ENCODE results near the gene OSGIN1.

Gene OSGIN1

DNA sequence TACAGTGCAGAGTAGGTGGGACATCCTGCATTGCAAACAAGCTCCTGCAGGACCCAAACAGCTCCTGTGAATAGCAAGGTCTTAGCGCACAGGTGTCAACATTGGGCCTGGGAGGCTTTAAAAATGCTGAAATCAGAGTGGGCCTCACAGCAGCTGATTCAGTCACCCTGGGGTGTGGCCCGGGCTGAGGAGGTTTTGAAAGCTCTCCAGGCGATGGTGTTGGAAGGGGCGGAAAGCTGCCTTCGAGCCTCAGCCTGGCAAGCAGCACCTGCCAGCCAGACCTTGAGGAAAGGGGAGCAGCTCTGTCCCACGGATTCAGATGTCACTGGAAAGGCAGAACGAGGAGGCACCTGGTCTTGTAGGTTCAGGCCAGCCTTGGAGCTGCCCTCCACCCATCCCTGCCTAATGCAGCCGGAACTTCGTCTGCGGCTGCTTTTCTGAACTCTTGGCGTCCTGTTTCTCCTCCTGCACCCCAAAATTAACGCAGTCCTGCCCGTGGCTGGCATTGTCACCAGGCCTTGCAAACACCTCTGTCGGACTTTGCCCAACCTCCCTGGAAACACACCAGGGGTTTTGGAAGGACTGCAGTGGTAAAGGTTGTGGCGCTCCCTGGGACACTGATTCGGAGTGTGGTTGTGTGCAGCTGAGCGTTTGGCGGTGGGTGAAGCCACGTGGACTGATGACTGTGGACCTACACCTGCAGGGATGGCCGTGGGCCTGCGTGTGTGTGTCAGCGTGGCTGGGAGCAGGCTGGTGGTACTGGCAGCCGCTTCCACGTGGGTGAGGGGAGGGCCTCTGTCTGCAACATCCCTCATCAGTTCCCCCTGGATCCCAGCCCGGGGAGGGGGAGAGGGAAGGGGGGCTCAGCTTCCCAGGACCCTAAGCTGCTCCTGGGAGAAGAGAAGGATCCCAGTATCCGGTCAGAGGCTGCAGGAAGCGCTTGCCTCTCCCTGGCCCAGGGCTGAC is 18.4 kb downstream of the OSGIN1 start:
- Histone ChIP-seq H3K9me3 (no peaks in the 10 kb centered on the region), H4K20me1 (no peaks in the 10 kb centered on the region), H3K9ac (no peak overlapping the region), H3K4me2 (no peak overlapping the region), H3K36me3 (no peaks in the 10 kb centered on the region), H3K27ac (no peak overlapping the region), H3K4me1 (peaks cover 12% of the 10 kb centered on the region; the same call in 1 of the 2 replicates), H3K4me3 (no peak overlapping the region), H3K27me3 (peaks cover 23% of the 10 kb centered on the region)
- no peak for TF ChIP-seq Cebpa-rat (IDR thresholded peaks at IDR 0.05)

- Histone ChIP-seq H4K20me1 (no peaks in the 10 kb centered on the region), H3K36me3 (no peaks in the 10 kb centered on the region), H3K27ac (no peak overlapping the region), H3K4me1 (peaks cover 12% of the 10 kb centered on the region; the same call in 1 of the 2 replicates), H3K27me3 (peaks cover 23% of the 10 kb centered on the region), H3K9me3 (peaks cover 2% of the 10 kb centered on the region), H3K4me3 (no peak overlapping the region), H3K4me2 (no peak overlapping the region), H3K9ac (no peak overlapping the region)
- no peak for TF ChIP-seq Cebpa-rat (IDR thresholded peaks at IDR 0.05)
Measured at GRCh38 chr16:83972256-83973008, 19.4 kb downstream of the OSGIN1 start.

GRCh38 chr16:83973077-83973476 is 20.0 kb downstream of the OSGIN1 start:
- H3K27ac ChIP-seq, result no peak overlapping the region
- H3K4me3 ChIP-seq, result no peak overlapping the region
- no peaks in the 10 kb centered on the region for H4K20me1 ChIP-seq
- no peaks in the 10 kb centered on the region for H3K36me3 ChIP-seq
- H3K27me3 ChIP-seq, result peaks cover 19% of the 10 kb centered on the region
- no peak overlapping the region for H3K4me2 ChIP-seq
- peaks cover 8% of the 10 kb centered on the region for H3K9me3 ChIP-seq
- H3K4me1 ChIP-seq, result peaks cover 12% of the 10 kb centered on the region; the same call in 1 of the 2 replicates
- no peak overlapping the region for H3K9ac ChIP-seq
- no peak for TF ChIP-seq Cebpa-rat (IDR thresholded peaks at IDR 0.05)

DNA sequence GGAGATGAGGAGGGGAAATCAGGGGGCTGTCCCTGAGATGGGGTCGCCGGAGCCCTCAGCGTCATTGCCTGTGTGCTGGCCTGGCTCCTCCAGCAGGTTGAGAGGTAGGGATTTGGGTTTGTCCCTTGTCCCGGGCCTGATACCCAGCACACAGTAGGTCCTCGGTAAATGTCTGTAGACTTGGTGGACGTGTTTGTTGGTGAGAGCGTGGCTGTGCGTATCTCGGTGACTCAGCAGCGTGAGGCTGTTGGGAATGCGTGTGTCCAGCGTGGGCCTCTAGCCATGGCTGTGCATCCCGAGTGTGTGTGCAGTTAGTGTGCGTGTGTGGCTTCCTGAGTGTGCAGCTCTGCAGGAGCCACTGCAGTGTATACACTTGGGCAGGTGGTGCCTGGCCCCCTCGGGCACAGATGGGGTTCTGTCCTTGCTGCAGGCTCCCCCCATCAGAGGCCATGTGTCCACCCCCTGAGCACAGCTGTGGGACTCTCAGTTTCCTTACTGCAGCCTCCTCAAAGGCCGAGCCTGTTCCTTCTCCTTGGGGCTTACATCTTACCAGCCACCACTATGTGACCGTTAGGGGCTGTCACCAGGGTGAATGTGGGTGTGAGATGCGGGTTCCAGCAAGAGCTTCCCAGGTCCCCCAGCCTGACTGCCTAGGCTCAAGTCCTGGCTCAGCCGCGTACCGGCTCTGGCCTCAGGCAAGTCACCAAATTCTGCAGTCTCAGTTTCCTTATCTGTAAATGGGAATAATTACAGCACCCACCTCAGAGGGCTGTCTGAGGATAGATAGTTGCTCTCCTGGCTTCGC is 20.7 kb downstream of the OSGIN1 start:
- Histone ChIP-seq H3K27me3 (peaks cover 15% of the 10 kb centered on the region), H3K9me3 (peaks cover 15% of the 10 kb centered on the region), H3K4me2 (peak overlapping the region; percentile 28; the same call in 1 of the 2 replicates), H3K36me3 (no peaks in the 10 kb centered on the region), H3K4me3 (no peak overlapping the region), H4K20me1 (no peaks in the 10 kb centered on the region), H3K9ac (no peak overlapping the region), H3K4me1 (peaks cover 12% of the 10 kb centered on the region; the same call in 1 of the 2 replicates), H3K27ac (no peak overlapping the region)
- TF ChIP-seq Cebpa-rat (IDR thresholded peaks at IDR 0.05), result no peak

GRCh38 chr16:83974475-83974874 is 21.4 kb downstream of the OSGIN1 start:
- H3K4me1 ChIP-seq, result peaks cover 12% of the 10 kb centered on the region; the same call in 1 of the 2 replicates
- H3K4me2 ChIP-seq, result peak overlapping the region; percentile 28; the same call in 1 of the 2 replicates
- H3K27me3 ChIP-seq, result peaks cover 11% of the 10 kb centered on the region; the same call in 1 of the 2 replicates
- H3K9me3 ChIP-seq, result peaks cover 21% of the 10 kb centered on the region
- no peaks in the 10 kb centered on the region for H3K36me3 ChIP-seq
- H3K4me3 ChIP-seq, result no peak overlapping the region
- H3K27ac ChIP-seq, result no peak overlapping the region
- no peaks in the 10 kb centered on the region for H4K20me1 ChIP-seq
- no peak for TF ChIP-seq Cebpa-rat (IDR thresholded peaks at IDR 0.05)
- H3K9ac ChIP-seq, result no peak overlapping the region

DNA sequence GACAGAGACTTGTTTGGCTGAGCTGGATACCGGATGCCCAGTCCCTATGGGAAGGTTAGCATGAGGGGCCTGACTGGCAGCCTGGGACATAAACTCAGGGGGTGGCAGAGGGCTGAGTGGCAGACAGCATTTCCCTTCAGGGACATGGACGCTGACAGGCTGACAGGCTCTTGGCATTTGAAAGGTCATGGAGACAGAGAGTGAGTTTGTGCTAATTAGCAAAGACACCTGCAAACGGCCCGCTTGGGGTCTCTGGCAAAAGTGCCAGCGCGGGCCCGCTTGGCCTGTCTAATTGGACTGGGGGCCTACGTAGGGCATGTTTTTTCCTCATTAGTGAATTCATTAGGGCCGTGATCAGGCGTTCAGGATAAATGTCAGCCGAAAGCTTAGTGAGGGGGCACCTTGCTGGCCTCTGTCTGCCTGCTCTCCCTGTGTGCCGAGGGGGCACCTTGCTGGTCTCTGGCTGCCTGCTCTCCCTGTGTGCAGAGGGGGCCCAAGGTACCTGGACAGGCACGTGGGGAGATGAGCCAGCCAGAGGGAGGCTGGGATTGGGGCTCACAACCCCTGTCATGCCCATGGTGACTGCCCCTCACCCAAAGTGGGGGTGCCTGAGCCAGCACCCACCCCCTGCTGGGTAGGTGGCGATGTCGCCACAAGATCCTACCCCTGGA is 22.7 kb downstream of the OSGIN1 start:
- no peaks in the 10 kb centered on the region for H4K20me1 ChIP-seq
- no peak overlapping the region for H3K4me3 ChIP-seq
- H3K27ac ChIP-seq, result no peak overlapping the region
- peaks cover 12% of the 10 kb centered on the region; the same call in 1 of the 2 replicates for H3K4me1 ChIP-seq
- H3K27me3 ChIP-seq, result no peaks in the 10 kb centered on the region
- H3K9ac ChIP-seq, result no peak overlapping the region
- TF ChIP-seq Cebpa-rat (IDR thresholded peaks at IDR 0.05), result no peak
- peaks cover 21% of the 10 kb centered on the region for H3K9me3 ChIP-seq
- H3K36me3 ChIP-seq, result no peaks in the 10 kb centered on the region
- no peak overlapping the region for H3K4me2 ChIP-seq

- Histone ChIP-seq H3K9ac (no peak overlapping the region), H4K20me1 (no peaks in the 10 kb centered on the region), H3K9me3 (peaks cover 21% of the 10 kb centered on the region), H3K36me3 (no peaks in the 10 kb centered on the region), H3K4me3 (no peak overlapping the region), H3K4me1 (peaks cover 12% of the 10 kb centered on the region; the same call in 1 of the 2 replicates), H3K27ac (no peak overlapping the region), H3K27me3 (no peaks in the 10 kb centered on the region), H3K4me2 (no peak overlapping the region)
- no peak for TF ChIP-seq Cebpa-rat (IDR thresholded peaks at IDR 0.05)
Measured at GRCh38 chr16:83977056-83977815, 24.2 kb downstream of the OSGIN1 start.

DNA sequence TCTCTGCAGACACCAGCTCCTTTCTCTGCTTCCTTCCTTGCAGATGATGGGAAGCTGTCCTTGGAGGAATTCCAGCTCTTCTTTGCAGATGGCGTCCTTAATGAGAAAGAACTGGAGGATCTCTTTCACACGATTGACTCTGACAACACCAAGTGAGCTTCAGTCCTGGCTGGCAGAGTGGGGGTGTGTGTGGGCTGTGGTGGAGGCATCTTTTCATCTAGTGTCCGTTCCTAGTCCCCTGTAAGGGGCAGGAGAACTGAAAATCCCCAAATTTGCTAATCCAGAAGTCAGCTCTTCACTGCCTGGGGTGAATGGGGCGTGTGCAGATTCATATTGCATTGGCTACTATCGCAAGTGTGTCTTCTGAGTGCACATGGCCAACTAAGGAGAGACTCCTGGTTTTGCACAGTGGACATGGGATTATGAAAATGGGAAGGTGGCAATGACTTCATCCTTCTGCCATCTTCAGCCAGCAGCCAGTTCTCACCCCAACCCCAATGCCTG is 25.4 kb downstream of the OSGIN1 start:
- H3K27me3 ChIP-seq, result no peaks in the 10 kb centered on the region
- no peak overlapping the region for H3K9ac ChIP-seq
- peaks cover 12% of the 10 kb centered on the region; the same call in 1 of the 2 replicates for H3K4me1 ChIP-seq
- peaks cover 21% of the 10 kb centered on the region for H3K9me3 ChIP-seq
- H4K20me1 ChIP-seq, result no peaks in the 10 kb centered on the region
- no peak for TF ChIP-seq Cebpa-rat (IDR thresholded peaks at IDR 0.05)
- no peaks in the 10 kb centered on the region for H3K36me3 ChIP-seq
- no peak overlapping the region for H3K4me2 ChIP-seq
- no peak overlapping the region for H3K27ac ChIP-seq
- no peak overlapping the region for H3K4me3 ChIP-seq
